Stomach (tissue), 4 donors: ENCODE measurements around the gene GIPC2.

ENCODE experiments used
- CTCF ChIP-seq, 7 experiments: fragments of 450-650 bp in 4 of 7; fragments of 200-600 bp in 3 of 7; sonication (generic) in 3 of 7; IDR thresholded peaks; one replicate each; pipeline ENCODE4 v1.5.1; 2016 to 2019; ENCODE audit warnings: antibody characterized with exemption in 7 of 7, control low read depth in 2 of 7, mild to moderate bottlenecking in 1 of 7
- EP300 ChIP-seq: sonication (generic); formaldehyde crosslinking; IDR thresholded peaks from one replicate; pipeline ENCODE4 v1.6.1; 2017; ENCODE audit warnings: antibody characterized with exemption
- POLR2A ChIP-seq, 4 donors: fragments of 450-650 bp; IDR thresholded peaks; one replicate each; pipeline ENCODE4 v1.6.1; 2016; ENCODE audit warnings: antibody characterized with exemption in 4 of 4, control low read depth in 2 of 4, mild to moderate bottlenecking in 1 of 4, moderate library complexity in 1 of 4
- POLR2AphosphoS5 ChIP-seq, 3 donors: sonication (generic); formaldehyde crosslinking; IDR thresholded peaks; one replicate each; pipeline ENCODE4 v1.6.1; 2016; ENCODE audit warnings: antibody characterized with exemption in 3 of 3

- TF ChIP-seq POLR2AphosphoS5 (IDR thresholded peaks at IDR 0.05) (no peak), CTCF (IDR thresholded peaks at IDR 0.05) (no peak), POLR2A (IDR thresholded peaks at IDR 0.05) (no peak), EP300 (no peak)
Observed at GRCh38 chr1:78009836-78010235, 35.9 kb upstream of the GIPC2 start.
